H1 (cell line): Measurements from ENCODE around the gene ZDHHC1. TPM values are rescaled to one million over a fixed set of nuclear protein-coding genes. Genes with fewer than 3 reads are reported as not detected.

Experiments used
- CTCF ChIA-PET: fragments of 300-600 bp; sonication (Branson Sonifier 250); formaldehyde crosslinking; loops from one replicate; lab custom pipeline; 2021; ENCODE audit not compliant: partially characterized antibody; lab: Charles Lee
- POLR2A ChIA-PET: fragments of 300-600 bp; sonication (Branson Sonifier 250); formaldehyde crosslinking; loops from one replicate; lab custom pipeline; 2021; ENCODE audit warnings: inconsistent platforms; ENCODE audit not compliant: partially characterized antibody; lab: Charles Lee
- DNase-seq, 2 experiments: peaks; one replicate each; pipeline versions ENCODE4 v3.0.0 to v3.0.0-alpha.2; 2010 to 2022; ENCODE audit warnings: low spot score in 2 of 2, low read depth in 1 of 2, mixed read lengths in 1 of 2
- FAIRE-seq: peaks from 2 replicates; lab custom pipeline; 2011; peaks lifted over from hg19 to GRCh38; lab: Jason Lieb, UNC
- H2AFZ ChIP-seq: 2 replicates; pipeline ENCODE4 v1.8.1; 2012; ENCODE audit warnings: low read length, inconsistent platforms
- H2AK5ac ChIP-seq: 2 replicates; pipeline ENCODE4 v1.6.1; 2013; ENCODE audit warnings: low read depth, low read length
- H2BK120ac ChIP-seq: replicated peaks from 2 replicates; pipeline ENCODE3; 2013; ENCODE audit warnings: low read depth, low read length, inconsistent platforms
- H2BK12ac ChIP-seq: 2 replicates; pipeline ENCODE4 v1.6.1; 2013; ENCODE audit warnings: low read depth, low read length
- H2BK15ac ChIP-seq: 2 replicates; pipeline ENCODE4 v1.6.1; 2013; ENCODE audit warnings: low read length
- H2BK20ac ChIP-seq: 2 replicates; pipeline ENCODE4 v1.6.1; 2013; ENCODE audit warnings: low read length
- H2BK5ac ChIP-seq: 2 replicates; pipeline ENCODE4 v1.6.1; 2013; ENCODE audit warnings: low read depth, low read length
- H3K14ac ChIP-seq: 2 replicates; pipeline ENCODE4 v1.6.1; 2013; ENCODE audit warnings: inconsistent platforms; ENCODE audit not compliant: insufficient read length
- H3K18ac ChIP-seq: 2 replicates; pipeline ENCODE4 v1.6.1; 2013; ENCODE audit warnings: low read length; ENCODE audit errors: extremely low read depth
- H3K23ac ChIP-seq: 2 replicates; pipeline ENCODE4 v1.6.1; 2013; ENCODE audit warnings: inconsistent platforms; ENCODE audit not compliant: insufficient read length
- H3K23me2 ChIP-seq: 2 replicates; pipeline ENCODE4 v1.6.1; 2013; ENCODE audit warnings: low read depth, low read length
- H3K27ac ChIP-seq: 2 replicates; pipeline ENCODE4 v1.6.1; 2011; ENCODE audit warnings: low read depth, low read length, inconsistent platforms
- H3K27me3 ChIP-seq, 4 experiments: replicated peaks in 1 of 4; 1 replicate in 1 of 4; 2 replicates in 3 of 4; pipeline versions ENCODE4 v1.6.1 to v1.8.1; 2011 to 2013; ENCODE audit warnings: low read length in 3 of 4, mild to moderate bottlenecking in 3 of 4, inconsistent platforms in 2 of 4, mixed read lengths in 2 of 4, moderate library complexity in 1 of 4; ENCODE audit not compliant: control insufficient read depth in 3 of 4, insufficient read depth in 3 of 4; ENCODE audit errors: extremely low read depth in 1 of 4
- H3K36me3 ChIP-seq, 4 experiments: 2 replicates each; pipeline versions ENCODE4 v1.6.1 to v1.8.1; 2011 to 2013; ENCODE audit warnings: mild to moderate bottlenecking in 4 of 4, low read length in 3 of 4, moderate library complexity in 2 of 4, control low read depth in 1 of 4, inconsistent platforms in 1 of 4; ENCODE audit not compliant: insufficient read depth in 4 of 4, control insufficient read depth in 2 of 4
- H3K4ac ChIP-seq: replicated peaks from 2 replicates; pipeline ENCODE3; 2013; ENCODE audit warnings: low read length, low read depth, mixed read lengths, inconsistent platforms; ENCODE audit not compliant: insufficient read length
- H3K4me1 ChIP-seq, 4 experiments: replicated peaks in 1 of 4; 1 replicate in 1 of 4; 2 replicates in 3 of 4; pipeline versions ENCODE4 v1.6.1 to v1.8.1; 2011 to 2013; ENCODE audit warnings: low read length in 3 of 4, inconsistent platforms in 2 of 4, mixed read lengths in 1 of 4; ENCODE audit not compliant: insufficient read depth in 4 of 4, control insufficient read depth in 3 of 4
- H3K4me2 ChIP-seq, 2 experiments: 2 replicates each; pipeline versions ENCODE4 v1.6.1 to v1.8.1; 2011 to 2013; ENCODE audit warnings: low read depth in 2 of 2, low read length in 2 of 2, control low read depth in 1 of 2, inconsistent platforms in 1 of 2, mild to moderate bottlenecking in 1 of 2; ENCODE audit not compliant: insufficient read depth in 1 of 2
- H3K4me3 ChIP-seq, 4 experiments: fragments of 200-600, 300-600 bp in 1 of 4; sonication (generic), shearing (Covaris generic), sonication (Bioruptor Twin) in 1 of 4; 2 replicates each; pipeline versions ENCODE4 v1.5.1 to v1.8.1; 2011 to 2016; ENCODE audit warnings: low read length in 4 of 4, low read depth in 3 of 4, control low read depth in 2 of 4, inconsistent platforms in 2 of 4, mild to moderate bottlenecking in 2 of 4, mixed read lengths in 1 of 4, moderate library complexity in 1 of 4; ENCODE audit not compliant: insufficient read depth in 2 of 4; ENCODE audit errors: extremely low read depth in 1 of 4
- H3K56ac ChIP-seq: replicated peaks from 2 replicates; pipeline ENCODE3; 2013; ENCODE audit warnings: low read depth, mild to moderate bottlenecking, mixed read lengths, low read length, inconsistent platforms; ENCODE audit not compliant: insufficient read length
- H3K79me1 ChIP-seq: 2 replicates; pipeline ENCODE4 v1.6.1; 2013; ENCODE audit warnings: low read depth, low read length, control low read depth
- H3K79me2 ChIP-seq, 2 experiments: 2 replicates each; pipeline versions ENCODE4 v1.6.1 to v1.8.1; 2012 to 2013; ENCODE audit warnings: low read length in 2 of 2, mild to moderate bottlenecking in 2 of 2, inconsistent platforms in 1 of 2; ENCODE audit not compliant: insufficient read depth in 2 of 2, control insufficient read depth in 1 of 2
- H3K9ac ChIP-seq, 4 experiments: replicated peaks in 1 of 4; 1 replicate in 1 of 4; 2 replicates in 3 of 4; pipeline versions ENCODE4 v1.6.1 to v1.8.1; 2011 to 2013; ENCODE audit warnings: low read depth in 3 of 4, low read length in 3 of 4, control low read depth in 2 of 4, mild to moderate bottlenecking in 2 of 4, moderate library complexity in 2 of 4, inconsistent platforms in 1 of 4; ENCODE audit errors: extremely low read depth in 1 of 4
- H3K9me3 ChIP-seq, 2 experiments: 2 replicates each; pipeline versions ENCODE4 v1.6.1 to v1.8.1; 2012 to 2013; ENCODE audit warnings: mild to moderate bottlenecking in 2 of 2, moderate library complexity in 2 of 2, control low read depth in 1 of 2, inconsistent platforms in 1 of 2, low read depth in 1 of 2, low read length in 1 of 2, mixed read lengths in 1 of 2; ENCODE audit not compliant: insufficient read depth in 2 of 2
- H4K20me1 ChIP-seq, 2 experiments: replicated peaks in 1 of 2; 2 replicates each; pipeline versions ENCODE3 to v1.8.1; 2011 to 2013; ENCODE audit warnings: inconsistent platforms in 2 of 2, low read length in 2 of 2, mild to moderate bottlenecking in 1 of 2; ENCODE audit not compliant: insufficient read depth in 2 of 2, control insufficient read depth in 1 of 2
- H4K5ac ChIP-seq: 2 replicates; pipeline ENCODE4 v1.6.1; 2013; ENCODE audit warnings: low read length, low read depth, mixed read lengths, inconsistent platforms; ENCODE audit not compliant: insufficient read length
- H4K8ac ChIP-seq: 2 replicates; pipeline ENCODE4 v1.8.0; 2013; ENCODE audit warnings: mild to moderate bottlenecking, moderate library complexity, low read length, inconsistent platforms; ENCODE audit not compliant: insufficient read depth; ENCODE audit errors: extremely low read depth
- H4K91ac ChIP-seq: replicated peaks from 2 replicates; pipeline ENCODE3; 2013; ENCODE audit warnings: low read length, mixed read lengths, inconsistent platforms; ENCODE audit not compliant: insufficient read length
- BACH1 ChIP-seq: IDR thresholded peaks from 2 replicates; pipeline ENCODE4 v1.6.1; 2012; ENCODE audit warnings: low read length, improper control_type of control experiment
- CBX8 ChIP-seq: fragments of 300-800, 300-1000 bp; sonication (generic); IDR thresholded peaks from 2 replicates; pipeline ENCODE4 v1.7.1; 2016; ENCODE audit warnings: low read depth, low read length, borderline replicate concordance
- FOSL1 ChIP-seq: IDR thresholded peaks from 2 replicates; pipeline ENCODE4 v1.6.1; 2011; ENCODE audit warnings: mild to moderate bottlenecking, low read depth, low read length, moderate library complexity; ENCODE audit not compliant: insufficient read depth
- KDM1A ChIP-seq: fragments of 200-600, 300-600 bp; sonication (generic); IDR thresholded peaks from 2 replicates; pipeline ENCODE4 v1.7.1; 2016; ENCODE audit warnings: mild to moderate bottlenecking, low read length, borderline replicate concordance
- RBBP5 ChIP-seq: IDR thresholded peaks from 2 replicates; pipeline ENCODE4 v1.7.1; 2012; ENCODE audit warnings: low read depth, mild to moderate bottlenecking, inconsistent platforms, low read length, moderate library complexity, borderline replicate concordance
- TAF7 ChIP-seq: optimal IDR thresholded peaks from 2 replicates; pipeline ENCODE3; 2011; ENCODE audit warnings: low read depth, mild to moderate bottlenecking, inconsistent platforms, low read length, moderate library complexity, borderline replicate concordance
- TCF12 ChIP-seq: IDR thresholded peaks from 2 replicates; pipeline ENCODE4 v1.6.1; 2011; ENCODE audit warnings: low read depth, mild to moderate bottlenecking, low read length
- WGBS, 2 experiments: shearing (Covaris generic) in 1 of 2; methylation state at CpG; one replicate each; pipeline versions ENCODE4 v1.1.6 to v1.1.7; 2013 to 2015; ENCODE audit warnings: low lambda C conversion rate in 2 of 2, mixed read lengths in 2 of 2, inconsistent platforms in 1 of 2, low coverage in 1 of 2, missing lambda C conversion rate in 1 of 2; ENCODE audit not compliant: insufficient replicate concordance in 2 of 2, insufficient coverage in 1 of 2, insufficient read length in 1 of 2; ENCODE audit errors: extremely low coverage in 1 of 2, missing lambda C conversion rate in 1 of 2; 5-methylcytosine and 5-hydroxymethylcytosine counted together
- polyA plus RNA-seq, 7 experiments: library from polyadenylated mRNA; depleted of rRNA in 3 of 7; stranded (reverse) in 5 of 7; unstranded in 2 of 7; fragments of >200 nt in 5 of 7; fragments of 200-250 nt in 2 of 7; gene quantifications; 1 replicate in 5 of 7; 2 replicates in 1 of 7; 4 replicates in 1 of 7; pipeline versions ENCODE4 v1.2.1 to v1.2.3, GENCODE V29; 2011 to 2013; ENCODE audit warnings: missing spikeins in 2 of 7, mixed read lengths in 2 of 7
- total RNA-seq: library from RNA; stranded (reverse); fragmentation: NEBNext Ultra II Directional; extraction: Animal tissue kit (Norgen Biotek cat#: 25700); gene quantifications from 2 replicates; pipeline ENCODE4 v1.2.1, GENCODE V29; 2021
- TF ChIP-seq, protein P1 (sequence below), 3 experiments: IDR thresholded peaks; 1 replicate in 2 of 3; 2 replicates in 1 of 3; pipeline versions ENCODE4 v1.5.1 to v1.6.1; 2011; ENCODE audit warnings: low read length in 3 of 3, mild to moderate bottlenecking in 3 of 3, inconsistent platforms in 2 of 3, low read depth in 1 of 3, moderate library complexity in 1 of 3; ENCODE audit not compliant: insufficient read depth in 1 of 3; ENCODE audit errors: control extremely low read depth in 1 of 3
- TF ChIP-seq, protein P2 (sequence below): IDR thresholded peaks from 2 replicates; pipeline ENCODE4 v1.6.1; 2011; ENCODE audit warnings: low read depth, mild to moderate bottlenecking, low read length; ENCODE audit not compliant: insufficient read depth

The ZDHHC1 gene
- total and polyA plus RNA-seq, 2 of the 8 experiments (the other 6 are each of a cell fraction or from before 2014, with no cell fraction given), result 3.1 to 4.9 TPM

DNA sequence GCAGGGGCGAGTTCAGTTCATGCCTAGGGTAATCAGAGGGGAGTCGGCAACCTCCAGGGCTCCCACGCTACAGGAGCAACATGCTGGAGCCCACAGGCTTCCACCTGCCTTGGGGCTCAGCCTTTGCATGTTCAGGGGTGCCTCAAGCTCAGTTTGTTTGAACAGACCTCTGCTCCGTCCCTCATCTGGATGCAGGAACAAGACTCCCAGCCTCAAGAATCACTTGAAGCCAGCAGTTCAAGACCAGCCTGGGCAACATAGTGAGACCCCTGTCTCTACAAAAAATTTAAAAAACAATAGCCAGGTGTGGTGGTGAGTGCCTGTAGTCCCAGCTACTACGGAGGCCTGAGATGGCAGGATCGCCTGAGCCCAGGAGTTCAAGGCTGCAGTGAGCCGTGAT lies 9.7 kb upstream of the ZDHHC1 start:
- H2AFZ ChIP-seq, result no peak overlapping the region
- 0 out of 2 replicates have a peak overlapping the region, but pooled peaks have one; percentile 98 for H2BK5ac ChIP-seq
- peaks cover 6% of the 10 kb centered on the region; the same call in 1 of the 2 replicates for H3K79me1 ChIP-seq
- H3K18ac ChIP-seq, result peak overlapping the region; percentile 93
- no peak overlapping the region for H3K4me3 ChIP-seq
- H3K9me3 ChIP-seq, result no peaks in the 10 kb centered on the region
- H4K20me1 ChIP-seq, result no peaks in the 10 kb centered on the region
- H3K4me1 ChIP-seq, result peaks cover 29 to 48% (median 38%) of the 10 kb centered on the region in 4 experiments
- H2BK20ac ChIP-seq, result no peak overlapping the region; the same call in 1 of the 2 replicates
- H3K4me2 ChIP-seq, result peak overlapping the region in 1 of 2 experiments; percentile 86; a peak in 1 of 4 replicates
- no peak for DNase-seq
- POLR2A ChIA-PET, result interaction anchor here (1.1 to 1.2 kb wide), 3 partner anchors 11 to 180 kb away, joined by 3 to 5 read pairs (median 3); partner anchors contain the start of gene AGRP
- peaks cover 0 to 19% (median 15%) of the 10 kb centered on the region in 4 experiments; a peak in 6 of 7 replicates for H3K27me3 ChIP-seq
- no peaks in the 10 kb centered on the region for H3K79me2 ChIP-seq
- CTCF ChIA-PET, result interaction anchor here (0.7 to 24.6 kb wide), 15 partner anchors 8 to 167 kb away, joined by 3 to 476 read pairs (median 8); partner anchors contain the start of genes KCTD19, LRRC36, TPPP3 and ZDHHC1
- H3K4ac ChIP-seq, result peak overlapping the region; percentile 25
- FAIRE-seq, result no peak
- no peak overlapping the region for H3K27ac ChIP-seq
- H2AK5ac ChIP-seq, result peak overlapping the region; percentile 59; the same call in 1 of the 2 replicates
- H3K36me3 ChIP-seq, result no peaks in the 10 kb centered on the region
- no peak overlapping the region for H3K14ac ChIP-seq
- H2BK120ac ChIP-seq, result peak overlapping the region; percentile 6
- H3K23me2 ChIP-seq, result peaks cover 9% of the 10 kb centered on the region; the same call in 1 of the 2 replicates
- H4K5ac ChIP-seq, result peak overlapping the region; percentile 1
- H3K9ac ChIP-seq, result no peak overlapping the region
- no peak overlapping the region for H2BK15ac ChIP-seq
- H4K8ac ChIP-seq, result no peak overlapping the region; the same call in 1 of the 2 replicates
- H3K56ac ChIP-seq, result no peak overlapping the region
- peak overlapping the region; percentile 93; the same call in 1 of the 2 replicates for H2BK12ac ChIP-seq
- H3K23ac ChIP-seq, result no peak overlapping the region
- peak overlapping the region; percentile 75 for H4K91ac ChIP-seq
- WGBS, 2 experiments, result 86% methylated on average over 7 of the region's 7 CpGs; no CpG with 5 or more reads in 1 of the 2 experiments
- no peak for TF ChIP-seq TCF12
- no peak for TF ChIP-seq BACH1
- TF ChIP-seq, protein P1, sequence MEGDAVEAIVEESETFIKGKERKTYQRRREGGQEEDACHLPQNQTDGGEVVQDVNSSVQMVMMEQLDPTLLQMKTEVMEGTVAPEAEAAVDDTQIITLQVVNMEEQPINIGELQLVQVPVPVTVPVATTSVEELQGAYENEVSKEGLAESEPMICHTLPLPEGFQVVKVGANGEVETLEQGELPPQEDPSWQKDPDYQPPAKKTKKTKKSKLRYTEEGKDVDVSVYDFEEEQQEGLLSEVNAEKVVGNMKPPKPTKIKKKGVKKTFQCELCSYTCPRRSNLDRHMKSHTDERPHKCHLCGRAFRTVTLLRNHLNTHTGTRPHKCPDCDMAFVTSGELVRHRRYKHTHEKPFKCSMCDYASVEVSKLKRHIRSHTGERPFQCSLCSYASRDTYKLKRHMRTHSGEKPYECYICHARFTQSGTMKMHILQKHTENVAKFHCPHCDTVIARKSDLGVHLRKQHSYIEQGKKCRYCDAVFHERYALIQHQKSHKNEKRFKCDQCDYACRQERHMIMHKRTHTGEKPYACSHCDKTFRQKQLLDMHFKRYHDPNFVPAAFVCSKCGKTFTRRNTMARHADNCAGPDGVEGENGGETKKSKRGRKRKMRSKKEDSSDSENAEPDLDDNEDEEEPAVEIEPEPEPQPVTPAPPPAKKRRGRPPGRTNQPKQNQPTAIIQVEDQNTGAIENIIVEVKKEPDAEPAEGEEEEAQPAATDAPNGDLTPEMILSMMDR (IDR thresholded peaks at IDR 0.05; ENCODE audit: control extremely low read depth in 1 of 3, insufficient read depth in 1 of 3, low read depth in 1 of 3, low read length in 3 of 3), result no peak
- TF ChIP-seq TAF7, result no peak
- no peak for TF ChIP-seq KDM1A
- no peak for TF ChIP-seq FOSL1
- TF ChIP-seq, protein P2, sequence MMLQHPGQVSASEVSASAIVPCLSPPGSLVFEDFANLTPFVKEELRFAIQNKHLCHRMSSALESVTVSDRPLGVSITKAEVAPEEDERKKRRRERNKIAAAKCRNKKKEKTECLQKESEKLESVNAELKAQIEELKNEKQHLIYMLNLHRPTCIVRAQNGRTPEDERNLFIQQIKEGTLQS, result no peak
- TF ChIP-seq CBX8, result no peak
- TF ChIP-seq RBBP5, result no peak
